HL-60 (cell line): Measurements from ENCODE around the gene ESR2.
"Not testable (repeated sequence)": the region's sequence is repeated elsewhere in the genome, so short reads cannot be mapped to it uniquely, and the experiment has no call there.

ENCODE experiments used
- DNase-seq, 2 experiments: peaks; one replicate each; pipeline ENCODE4 v3.0.0-alpha.2; 2010 to 2020; ENCODE audit warnings: low read depth in 1 of 2, low spot score in 1 of 2
- H3K27ac ChIP-seq: fragments of 250-450 bp; sonication (Bioruptor Pico); replicated peaks from 2 replicates; pipeline ENCODE4 v1.5.1; 2020; ENCODE audit warnings: mild to moderate bottlenecking, moderate library complexity
- H3K27me3 ChIP-seq: fragments of 250-450 bp; sonication (Bioruptor Pico); 2 replicates; pipeline ENCODE4 v1.5.1; 2021; ENCODE audit warnings: mild to moderate bottlenecking, moderate library complexity; ENCODE audit not compliant: insufficient read depth, poor library complexity, severe bottlenecking
- H3K4me3 ChIP-seq: replicated peaks from 2 replicates; pipeline ENCODE4 v1.5.1; 2011; ENCODE audit warnings: mild to moderate bottlenecking, control low read depth, low read length; ENCODE audit not compliant: insufficient read depth
- GABPA ChIP-seq: IDR thresholded peaks from 2 replicates; pipeline ENCODE4 v1.6.1; 2012; ENCODE audit warnings: low read depth
- POLR2AphosphoS5 ChIP-seq: IDR thresholded peaks from 2 replicates; pipeline ENCODE4 v1.6.1; 2012; ENCODE audit warnings: low read depth
- SPI1 ChIP-seq: IDR thresholded peaks from 2 replicates; pipeline ENCODE4 v1.6.1; 2012; ENCODE audit warnings: low read depth, mild to moderate bottlenecking, borderline replicate concordance
- TF ChIP-seq, protein P1 (sequence below): IDR thresholded peaks from one replicate; pipeline ENCODE4 v1.5.1; 2011; ENCODE audit warnings: low read length, control low read depth, inconsistent platforms; ENCODE audit not compliant: insufficient read depth
- TF ChIP-seq, protein P2 (sequence below): IDR thresholded peaks from 2 replicates; pipeline ENCODE4 v1.6.1; 2012; ENCODE audit warnings: low read depth; ENCODE audit not compliant: insufficient replicate concordance

ESR2 gene

DNA sequence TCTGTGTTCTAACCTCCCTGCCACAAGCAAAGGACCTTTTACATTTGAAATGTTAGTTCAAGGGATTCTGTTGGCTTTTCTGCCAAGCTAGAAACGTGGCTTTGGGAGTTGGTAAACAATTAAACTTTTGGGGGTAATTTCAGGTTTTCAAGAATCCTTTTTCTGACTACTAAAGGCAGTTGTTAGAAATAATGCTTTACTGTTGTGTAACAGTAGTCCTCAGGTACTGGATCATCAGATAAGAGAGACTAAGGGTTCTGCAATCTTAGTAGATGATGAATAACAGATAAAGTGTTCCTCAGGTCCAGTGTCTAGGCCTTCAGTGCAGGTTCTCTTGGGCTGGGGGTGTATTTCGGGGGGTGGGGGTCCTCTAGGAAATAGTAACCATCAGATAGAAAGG lies 249.1 kb downstream of the ESR2 start:
- no peak for DNase-seq
- TF ChIP-seq POLR2AphosphoS5 (no peak), SPI1 (no peak), GABPA (no peak)
- TF ChIP-seq, protein P1, sequence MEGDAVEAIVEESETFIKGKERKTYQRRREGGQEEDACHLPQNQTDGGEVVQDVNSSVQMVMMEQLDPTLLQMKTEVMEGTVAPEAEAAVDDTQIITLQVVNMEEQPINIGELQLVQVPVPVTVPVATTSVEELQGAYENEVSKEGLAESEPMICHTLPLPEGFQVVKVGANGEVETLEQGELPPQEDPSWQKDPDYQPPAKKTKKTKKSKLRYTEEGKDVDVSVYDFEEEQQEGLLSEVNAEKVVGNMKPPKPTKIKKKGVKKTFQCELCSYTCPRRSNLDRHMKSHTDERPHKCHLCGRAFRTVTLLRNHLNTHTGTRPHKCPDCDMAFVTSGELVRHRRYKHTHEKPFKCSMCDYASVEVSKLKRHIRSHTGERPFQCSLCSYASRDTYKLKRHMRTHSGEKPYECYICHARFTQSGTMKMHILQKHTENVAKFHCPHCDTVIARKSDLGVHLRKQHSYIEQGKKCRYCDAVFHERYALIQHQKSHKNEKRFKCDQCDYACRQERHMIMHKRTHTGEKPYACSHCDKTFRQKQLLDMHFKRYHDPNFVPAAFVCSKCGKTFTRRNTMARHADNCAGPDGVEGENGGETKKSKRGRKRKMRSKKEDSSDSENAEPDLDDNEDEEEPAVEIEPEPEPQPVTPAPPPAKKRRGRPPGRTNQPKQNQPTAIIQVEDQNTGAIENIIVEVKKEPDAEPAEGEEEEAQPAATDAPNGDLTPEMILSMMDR = no peak
- TF ChIP-seq, protein P2, sequence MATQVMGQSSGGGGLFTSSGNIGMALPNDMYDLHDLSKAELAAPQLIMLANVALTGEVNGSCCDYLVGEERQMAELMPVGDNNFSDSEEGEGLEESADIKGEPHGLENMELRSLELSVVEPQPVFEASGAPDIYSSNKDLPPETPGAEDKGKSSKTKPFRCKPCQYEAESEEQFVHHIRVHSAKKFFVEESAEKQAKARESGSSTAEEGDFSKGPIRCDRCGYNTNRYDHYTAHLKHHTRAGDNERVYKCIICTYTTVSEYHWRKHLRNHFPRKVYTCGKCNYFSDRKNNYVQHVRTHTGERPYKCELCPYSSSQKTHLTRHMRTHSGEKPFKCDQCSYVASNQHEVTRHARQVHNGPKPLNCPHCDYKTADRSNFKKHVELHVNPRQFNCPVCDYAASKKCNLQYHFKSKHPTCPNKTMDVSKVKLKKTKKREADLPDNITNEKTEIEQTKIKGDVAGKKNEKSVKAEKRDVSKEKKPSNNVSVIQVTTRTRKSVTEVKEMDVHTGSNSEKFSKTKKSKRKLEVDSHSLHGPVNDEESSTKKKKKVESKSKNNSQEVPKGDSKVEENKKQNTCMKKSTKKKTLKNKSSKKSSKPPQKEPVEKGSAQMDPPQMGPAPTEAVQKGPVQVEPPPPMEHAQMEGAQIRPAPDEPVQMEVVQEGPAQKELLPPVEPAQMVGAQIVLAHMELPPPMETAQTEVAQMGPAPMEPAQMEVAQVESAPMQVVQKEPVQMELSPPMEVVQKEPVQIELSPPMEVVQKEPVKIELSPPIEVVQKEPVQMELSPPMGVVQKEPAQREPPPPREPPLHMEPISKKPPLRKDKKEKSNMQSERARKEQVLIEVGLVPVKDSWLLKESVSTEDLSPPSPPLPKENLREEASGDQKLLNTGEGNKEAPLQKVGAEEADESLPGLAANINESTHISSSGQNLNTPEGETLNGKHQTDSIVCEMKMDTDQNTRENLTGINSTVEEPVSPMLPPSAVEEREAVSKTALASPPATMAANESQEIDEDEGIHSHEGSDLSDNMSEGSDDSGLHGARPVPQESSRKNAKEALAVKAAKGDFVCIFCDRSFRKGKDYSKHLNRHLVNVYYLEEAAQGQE = no peak
- H3K27me3 ChIP-seq = no peaks in the 10 kb centered on the region
- no peak overlapping the region for H3K4me3 ChIP-seq
- H3K27ac ChIP-seq = no peak overlapping the region

DNA sequence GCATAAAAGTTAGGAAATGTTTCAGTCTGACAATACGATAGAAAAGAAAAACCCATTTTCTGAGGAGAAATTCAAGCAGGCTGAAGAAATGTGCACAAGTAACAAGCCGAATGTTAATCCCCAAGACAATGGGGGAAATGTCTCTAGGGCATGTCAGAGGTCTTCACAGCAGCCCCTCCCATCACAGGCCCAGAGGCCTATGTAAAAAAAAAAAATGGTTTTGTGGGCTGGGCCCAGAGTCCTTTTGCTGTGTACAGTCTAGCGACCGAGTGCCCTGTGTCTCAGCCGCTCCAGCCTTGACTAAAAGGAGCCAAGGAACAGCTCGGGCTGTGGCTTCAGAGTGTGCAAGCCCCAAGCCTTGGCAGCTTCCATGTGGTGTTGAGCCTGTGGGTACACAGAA lies 250.9 kb downstream of the ESR2 start:
- H3K4me3 ChIP-seq, H3K27me3 ChIP-seq, H3K27ac ChIP-seq, DNase-seq: not testable (repeated sequence)

- DNase-seq = no peak
- Histone ChIP-seq H3K4me3 (no peak overlapping the region), H3K27me3 (no peaks in the 10 kb centered on the region), H3K27ac (no peak overlapping the region)
- TF ChIP-seq SPI1 (no peak), GABPA (no peak), POLR2AphosphoS5 (no peak)
- TF ChIP-seq, protein P1 = no peak
- TF ChIP-seq, protein P2 = no peak
These were observed 254.1 kb downstream of the ESR2 start for GRCh38 chr14:64040044-64040443.

DNA sequence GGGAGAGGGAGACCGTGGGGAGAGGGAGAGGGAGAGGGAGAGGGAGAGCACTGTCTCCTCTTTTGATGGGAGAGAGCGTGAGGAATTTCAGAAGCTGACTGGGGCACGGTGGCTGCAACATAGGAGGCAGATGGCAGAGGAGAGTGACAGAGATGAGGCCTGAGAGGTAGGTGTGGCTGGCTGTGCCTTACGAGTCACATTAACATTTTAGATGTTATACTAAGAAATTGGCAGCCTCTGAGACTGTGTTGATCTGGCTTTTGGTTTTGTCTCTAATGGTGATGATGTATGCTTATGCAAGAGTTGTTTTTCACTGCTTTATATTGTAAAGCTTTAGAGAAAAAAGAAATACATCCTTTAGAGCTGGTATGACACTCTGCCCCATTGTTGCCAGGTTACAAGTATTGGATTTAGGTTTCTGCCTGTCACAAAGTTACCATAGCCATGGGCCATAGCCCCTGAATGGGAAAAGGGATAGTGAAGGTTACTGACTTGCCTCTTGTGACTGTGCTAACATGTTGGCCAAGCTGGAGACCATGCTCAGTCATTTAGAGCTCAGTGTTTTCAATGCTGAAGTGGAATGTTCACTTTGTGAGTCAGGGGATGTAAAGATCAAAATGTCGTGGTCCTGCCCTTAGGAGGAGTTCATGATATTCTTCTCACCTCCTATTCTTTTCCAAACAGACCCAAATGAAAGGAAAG lies 255.2 kb downstream of the ESR2 start:
- no peak for DNase-seq
- H3K27me3 ChIP-seq = no peaks in the 10 kb centered on the region
- H3K4me3 ChIP-seq = no peak overlapping the region
- TF ChIP-seq, protein P2 = no peak
- no peak for TF ChIP-seq POLR2AphosphoS5
- TF ChIP-seq, protein P1 = no peak
- TF ChIP-seq SPI1 = no peak
- no peak for TF ChIP-seq GABPA
- H3K27ac ChIP-seq = no peak overlapping the region

DNA sequence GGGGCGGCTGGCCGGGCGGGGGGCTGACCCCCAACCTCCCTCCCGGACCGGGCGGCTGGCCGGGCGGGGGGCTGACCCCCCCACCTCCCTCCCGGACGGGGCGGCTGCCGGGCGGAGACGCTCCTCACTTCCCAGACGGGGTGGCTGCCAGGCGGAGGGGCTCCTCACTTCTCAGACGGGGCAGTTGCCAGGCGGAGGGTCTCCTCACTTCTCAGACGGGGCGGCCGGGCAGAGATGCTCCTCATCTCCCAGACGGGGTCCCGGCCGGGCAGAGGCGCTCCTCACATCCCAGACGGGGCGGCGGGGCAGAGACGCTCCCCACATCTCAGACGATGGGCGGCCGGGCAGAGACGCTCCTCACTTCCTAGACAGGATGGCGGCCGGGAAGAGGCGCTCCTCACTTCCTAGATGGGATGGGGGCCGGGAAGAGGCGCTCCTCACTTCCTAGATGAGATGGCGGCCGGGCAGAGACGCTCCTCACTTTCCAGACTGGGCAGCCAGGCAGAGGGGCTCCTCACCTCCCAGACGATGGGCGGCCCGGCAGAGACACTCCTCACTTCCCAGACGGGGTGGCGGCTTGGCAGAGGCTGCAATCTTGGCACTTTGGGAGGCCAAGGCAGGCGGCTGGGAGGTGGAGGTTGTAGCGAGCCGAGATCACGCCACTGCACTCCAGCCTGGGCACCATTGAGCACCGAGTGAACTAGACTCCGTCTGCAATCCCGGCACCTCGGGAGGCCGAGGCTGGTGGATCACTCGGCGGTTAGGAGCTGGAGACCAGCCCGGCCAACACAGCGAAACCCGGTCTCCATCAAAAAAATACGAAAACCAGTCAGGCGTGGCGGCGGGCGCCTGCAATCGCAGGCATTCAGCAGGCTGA lies 256.1 kb downstream of the ESR2 start:
- H3K27ac ChIP-seq, DNase-seq, H3K27me3 ChIP-seq: not testable (repeated sequence)

More for the DNA sequence above, 256.1 kb downstream of the ESR2 start:
- H3K4me3 ChIP-seq = not testable (repeated sequence)
